NCI-H2227 (cell line): ENCODE results near the gene ZDHHC22.
"Not testable (repeated sequence)": the region's sequence is repeated elsewhere in the genome, so short reads cannot be mapped to it uniquely, and the experiment has no call there.

Source experiments
- DNase-seq: peaks from one replicate; lab custom pipeline; 2025; ENCODE audit not compliant: unreplicated experiment; lab: John Stamatoyannopoulos, UW

ZDHHC22 gene, protein sequence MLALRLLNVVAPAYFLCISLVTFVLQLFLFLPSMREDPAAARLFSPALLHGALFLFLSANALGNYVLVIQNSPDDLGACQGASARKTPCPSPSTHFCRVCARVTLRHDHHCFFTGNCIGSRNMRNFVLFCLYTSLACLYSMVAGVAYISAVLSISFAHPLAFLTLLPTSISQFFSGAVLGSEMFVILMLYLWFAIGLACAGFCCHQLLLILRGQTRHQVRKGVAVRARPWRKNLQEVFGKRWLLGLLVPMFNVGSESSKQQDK

DNA sequence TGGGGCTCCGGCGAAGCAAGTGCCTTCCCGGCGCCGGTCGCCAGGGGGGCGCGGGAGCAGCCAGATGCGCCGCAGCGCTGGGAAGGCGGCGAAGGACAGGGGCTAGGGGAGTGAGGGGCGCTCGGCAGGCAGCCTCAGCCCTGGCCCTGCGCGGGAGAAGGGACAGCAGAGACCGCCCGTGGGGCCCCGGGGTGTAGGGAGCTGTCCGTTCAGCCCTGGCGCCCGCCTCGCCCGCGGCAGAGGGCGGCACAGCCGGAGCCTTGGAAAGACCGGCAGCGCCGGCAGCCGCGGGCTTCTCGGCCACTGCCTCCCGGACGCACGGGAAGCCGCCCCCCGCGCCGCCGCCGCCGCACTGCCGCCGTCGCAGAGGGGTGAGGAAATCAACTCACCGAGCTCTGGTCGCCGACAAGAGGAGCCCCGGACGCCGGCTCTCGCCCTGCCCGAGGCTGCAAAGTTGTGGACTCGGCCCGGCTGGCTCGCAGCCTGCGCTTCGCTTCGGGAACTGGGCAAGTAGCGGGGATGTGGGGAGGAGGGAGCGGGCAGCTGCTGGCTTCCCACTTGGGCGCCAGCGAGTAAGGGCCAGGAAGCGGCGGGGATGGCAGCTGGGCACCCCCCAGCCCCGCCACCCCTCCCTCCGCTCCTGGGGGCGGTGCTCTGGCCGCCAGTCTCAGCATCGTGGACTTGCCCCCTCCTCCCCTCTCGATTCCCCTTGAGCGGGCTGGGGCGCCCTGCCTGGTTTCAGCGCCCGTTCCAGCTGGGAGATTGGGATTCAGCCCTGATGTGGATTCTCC lies at the start of gene ZDHHC22:
TSS of gene ZDHHC22 (minus strand) at position 578 of the 791 bp plus-strand sequence. CDS start 2,053 bp downstream, outside the sequence.
- peak; percentile 82 for DNase-seq

DNA sequence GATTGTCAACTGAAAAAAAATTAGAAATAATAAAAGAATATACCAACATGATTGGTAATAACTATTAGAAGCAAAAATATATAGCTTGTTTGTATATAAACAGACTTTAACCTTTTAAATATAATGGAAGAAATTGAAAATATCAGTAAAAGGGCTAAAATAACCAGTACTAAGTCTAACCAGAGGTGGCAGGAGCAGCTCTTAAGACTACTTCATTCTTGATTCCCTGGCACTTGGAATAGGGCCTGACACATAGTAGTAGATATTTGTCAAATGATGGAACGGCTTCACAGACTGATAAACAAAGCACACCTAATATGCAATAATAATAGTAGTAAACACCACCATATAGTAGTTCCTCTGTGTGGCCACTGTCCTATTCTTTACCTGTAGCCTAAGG lies 49.4 kb upstream of the ZDHHC22 start:
- DNase-seq, result no peak

DNA sequence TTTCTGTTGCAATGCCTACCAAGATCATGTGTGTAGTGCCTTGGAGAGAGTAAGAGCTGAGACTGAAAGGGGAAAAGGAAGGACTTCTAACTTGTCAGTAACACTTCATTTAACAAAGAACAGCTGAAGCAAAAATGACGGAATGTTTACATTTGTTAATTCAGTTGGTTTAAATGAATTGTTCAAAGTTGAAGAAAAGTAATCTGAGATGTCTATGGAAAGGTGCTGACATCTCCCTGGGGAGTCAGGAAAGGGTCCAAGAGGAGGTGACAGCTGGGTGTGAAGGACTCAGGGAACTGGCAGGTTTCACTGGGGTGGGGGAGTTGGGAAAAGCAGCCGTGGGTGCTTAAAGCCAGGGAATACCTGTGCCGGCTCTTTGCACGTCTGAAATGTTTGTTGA lies 47.9 kb upstream of the ZDHHC22 start:
- DNase-seq, result no peak

DNA sequence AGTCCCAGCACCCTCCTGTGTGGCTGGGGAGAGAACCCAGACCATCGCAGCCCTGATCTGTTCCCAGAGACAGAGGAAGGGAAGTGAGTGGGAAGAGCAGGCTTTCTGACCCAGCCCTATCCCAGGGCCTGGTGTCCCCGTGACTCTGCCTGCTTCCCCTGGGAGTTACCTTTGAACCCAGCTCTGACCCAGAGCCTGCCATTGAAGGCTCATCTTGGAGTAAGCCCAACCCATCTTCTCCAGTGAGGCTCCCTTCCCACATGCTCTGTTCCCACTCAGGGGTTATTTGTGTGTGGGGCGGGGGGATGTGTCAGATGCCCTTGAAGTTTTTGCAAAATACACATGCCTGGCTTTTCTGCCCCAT lies 46.0 kb upstream of the ZDHHC22 start:
- DNase-seq, result no peak

DNA sequence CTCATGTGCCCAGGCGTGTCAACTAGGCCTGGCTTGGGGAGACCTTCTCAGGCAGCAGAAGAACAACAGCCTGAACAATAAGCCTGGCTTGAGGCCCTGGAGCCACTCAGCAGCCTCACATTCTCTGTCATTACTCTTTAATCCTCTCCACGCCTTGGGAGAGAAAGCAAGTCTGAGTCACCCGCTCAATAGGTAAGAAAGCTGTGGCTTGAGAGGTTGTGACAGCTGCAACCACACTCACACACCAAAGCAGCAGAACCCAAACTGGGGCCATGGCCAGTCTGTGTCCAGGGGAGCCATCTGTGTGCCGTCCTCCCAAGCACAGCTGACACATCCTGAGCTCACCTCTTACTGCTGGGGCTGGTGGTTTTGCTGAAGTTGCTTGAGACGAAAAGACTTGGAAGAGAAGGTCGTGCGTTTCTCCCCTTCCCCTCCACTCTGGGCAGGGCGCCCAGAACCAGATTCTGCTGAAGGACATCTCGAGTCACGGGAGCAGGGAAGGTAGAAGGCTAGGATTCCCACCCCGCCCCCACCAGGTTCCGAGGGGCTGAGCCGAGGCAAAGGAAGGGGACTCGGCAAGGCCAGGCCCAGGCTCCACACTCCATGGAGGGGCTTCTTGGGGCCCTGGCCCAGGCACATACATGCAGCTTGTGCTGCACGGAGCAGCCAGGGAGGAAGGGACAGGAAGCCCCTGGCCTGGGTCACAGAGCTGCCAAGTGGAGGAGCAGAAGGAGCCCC lies 45.5 kb upstream of the ZDHHC22 start:
- DNase-seq, result peak; percentile 18

DNA sequence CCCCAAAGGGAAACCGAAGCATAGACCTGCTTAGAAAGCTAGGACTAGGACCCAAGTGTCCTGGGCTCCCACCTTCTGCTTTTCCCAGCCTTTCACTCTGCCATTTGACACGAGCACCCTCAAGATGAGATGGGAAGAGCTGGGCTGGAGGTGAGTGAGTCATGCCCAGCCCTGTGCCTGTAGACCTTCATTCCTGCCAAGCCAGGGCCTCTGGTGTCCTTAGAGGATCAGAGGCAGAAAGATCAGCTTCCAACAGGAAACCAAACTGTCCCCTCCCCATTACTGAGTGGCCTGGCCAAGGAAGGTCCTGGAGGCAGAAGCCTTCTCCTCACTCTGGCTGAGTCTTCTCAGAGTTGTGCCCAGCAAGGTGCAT lies 43.5 kb upstream of the ZDHHC22 start:
- no peak for DNase-seq

DNA sequence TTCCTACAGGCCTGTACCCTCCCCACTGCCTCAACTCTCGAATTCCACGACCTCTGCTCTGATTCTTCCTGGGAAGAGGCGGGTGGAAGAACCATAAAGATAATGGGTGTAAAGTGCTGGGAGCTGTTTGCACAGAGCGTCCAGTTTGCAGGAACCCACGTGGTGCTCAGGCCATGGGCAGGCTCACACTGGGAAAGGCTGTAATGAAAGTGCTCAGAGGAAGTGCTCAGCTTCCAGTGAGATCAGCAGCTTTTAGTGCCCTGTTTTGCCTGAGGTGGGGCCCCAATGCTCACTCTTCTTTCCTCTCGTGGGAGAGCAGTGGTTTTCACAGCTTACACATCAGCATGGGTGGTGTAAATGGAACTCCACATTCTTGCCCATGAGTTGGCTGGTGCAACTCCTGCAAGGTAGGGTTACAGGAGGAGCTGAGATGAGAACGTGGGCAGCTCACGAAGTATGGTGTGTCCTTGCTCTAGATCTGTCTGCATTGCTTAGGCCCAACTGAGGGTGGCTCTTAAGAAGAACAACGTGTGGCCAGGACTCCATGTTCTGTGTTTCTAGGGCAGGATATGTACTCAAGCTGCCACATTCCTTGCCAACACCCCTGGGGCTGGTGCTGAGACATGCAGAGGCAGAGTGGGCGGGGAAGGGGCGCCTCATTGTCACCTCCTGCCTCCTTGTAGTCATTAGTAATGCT lies 43.0 kb upstream of the ZDHHC22 start:
- DNase-seq, result peak; percentile 22

DNA sequence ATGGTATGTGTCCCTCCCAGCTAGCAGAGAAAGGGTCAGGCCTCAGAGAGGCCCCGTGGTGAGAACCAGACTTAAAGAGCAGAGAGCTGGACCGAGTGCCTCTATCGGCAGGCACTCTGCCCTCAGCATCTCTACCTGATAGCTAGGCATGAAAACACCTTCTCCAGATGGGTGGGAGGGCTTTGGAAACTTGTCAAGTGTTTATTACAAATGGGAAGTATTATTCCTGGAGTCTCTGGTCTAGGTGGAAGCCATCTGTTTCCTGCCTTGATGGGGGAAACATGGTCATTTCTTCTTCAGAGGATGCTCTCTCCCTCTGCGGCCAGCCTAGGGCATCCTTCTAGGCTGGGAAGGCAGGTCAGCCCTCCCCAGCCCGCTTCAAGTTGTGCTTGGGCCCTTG lies 42.3 kb upstream of the ZDHHC22 start:
- no peak for DNase-seq

DNA sequence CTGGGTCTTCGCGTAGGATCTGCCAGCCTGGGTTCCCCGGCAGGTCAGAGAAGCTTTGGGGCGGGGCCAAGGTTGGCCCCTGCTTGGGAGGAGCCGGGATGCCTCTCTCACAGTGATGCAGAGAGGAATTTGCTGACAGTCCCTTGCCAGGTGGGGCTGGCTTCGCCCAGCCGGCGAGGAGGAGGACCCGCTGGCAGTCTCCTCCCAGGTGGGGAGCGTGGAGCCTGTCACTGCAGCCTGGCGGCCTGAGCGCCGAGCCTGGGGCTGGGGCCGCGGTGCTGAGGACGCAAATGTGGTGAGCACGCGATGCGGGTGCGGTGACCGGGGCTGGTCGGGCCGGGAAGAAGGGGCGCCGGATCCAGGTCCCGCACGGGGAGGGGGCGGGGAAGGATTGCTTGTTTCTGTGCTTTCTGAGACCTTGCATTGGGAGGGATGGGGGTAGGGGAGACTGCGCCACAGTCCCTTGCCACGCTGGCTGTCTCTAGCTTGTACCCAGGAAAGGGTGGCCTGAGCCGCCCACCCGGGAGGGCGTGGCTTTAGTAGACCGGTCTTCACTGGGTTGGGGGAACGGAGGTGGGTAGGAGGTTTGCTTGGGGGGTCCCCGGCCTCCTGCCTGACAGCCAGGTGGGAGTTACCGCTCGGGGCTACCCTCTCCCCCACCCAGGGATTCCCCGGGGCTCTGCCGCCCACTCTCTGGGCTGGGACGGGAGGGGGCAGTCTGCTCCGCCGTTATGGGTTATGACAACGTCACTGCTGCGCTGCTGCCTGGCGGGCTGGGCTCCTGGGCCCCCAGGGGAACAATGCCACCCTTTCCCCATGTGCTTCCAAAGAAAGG lies 40.2 kb upstream of the ZDHHC22 start, which contains the start of gene TMEM63C:
TSS of gene TMEM63C (plus strand) at position 196 of the 835 bp plus-strand sequence. CDS start 37,016 bp downstream, outside the sequence.
- peak; percentile 94 for DNase-seq

DNA sequence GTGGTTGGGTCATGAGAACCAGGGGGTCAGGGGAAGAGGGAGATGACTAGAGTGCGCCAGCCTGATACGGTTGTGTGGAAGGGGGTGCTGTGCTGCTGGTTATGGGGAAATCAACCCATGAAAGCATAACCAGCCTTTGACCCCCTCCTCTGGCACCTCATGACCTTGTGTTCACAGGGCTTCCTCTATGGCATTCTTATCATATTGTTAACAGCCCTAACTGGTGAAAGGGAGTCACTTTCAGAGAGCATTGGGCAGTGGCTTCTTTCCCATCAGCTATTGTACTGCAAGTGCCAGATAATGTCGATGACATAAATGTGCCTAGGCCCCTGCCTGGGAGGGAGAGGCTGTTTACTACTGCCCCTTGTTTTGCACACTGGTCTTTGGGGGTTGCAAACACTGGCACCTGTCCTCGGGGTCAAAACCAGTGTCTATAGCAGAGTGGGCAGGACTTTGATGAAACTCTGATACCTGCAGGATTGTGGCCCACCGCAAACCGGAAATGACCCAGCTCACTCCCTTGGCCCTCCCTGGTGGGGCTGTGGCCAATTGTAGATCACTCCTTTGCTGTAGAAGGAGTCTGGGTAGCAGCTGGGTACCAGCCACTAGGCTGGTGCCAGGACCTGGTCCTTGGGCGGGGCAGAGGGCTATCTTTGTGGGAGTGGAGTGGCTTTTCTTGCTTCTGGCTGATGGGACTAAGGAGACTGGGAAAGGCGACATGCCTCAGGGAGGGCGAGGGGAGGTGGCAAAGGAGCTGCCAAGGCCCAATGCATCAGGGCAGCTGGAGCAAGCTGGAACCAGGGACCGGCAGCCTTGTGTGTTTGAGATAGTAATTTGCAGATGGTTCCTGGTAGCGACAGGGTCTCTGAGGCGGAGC lies 39.4 kb upstream of the ZDHHC22 start:
- DNase-seq, result no peak

DNA sequence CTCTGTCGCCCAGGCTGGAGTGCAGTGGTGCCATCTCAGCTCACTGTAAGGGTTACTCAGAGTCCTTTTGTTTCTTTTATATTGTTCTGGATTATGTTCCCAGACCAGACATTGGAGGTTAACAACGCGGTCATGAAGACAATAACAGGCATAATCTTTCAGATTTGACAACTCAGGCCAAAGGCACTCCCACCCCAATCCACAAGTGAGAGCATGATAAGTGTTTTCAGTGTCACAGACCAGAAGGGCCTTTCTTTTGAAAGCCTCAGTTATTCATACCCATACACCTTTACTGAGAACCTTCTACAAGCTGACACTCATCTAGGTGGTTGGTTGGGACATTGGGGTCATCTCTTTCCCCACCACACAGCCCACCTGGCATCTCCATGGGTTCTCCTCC lies 37.1 kb upstream of the ZDHHC22 start:
- no peak for DNase-seq

DNA sequence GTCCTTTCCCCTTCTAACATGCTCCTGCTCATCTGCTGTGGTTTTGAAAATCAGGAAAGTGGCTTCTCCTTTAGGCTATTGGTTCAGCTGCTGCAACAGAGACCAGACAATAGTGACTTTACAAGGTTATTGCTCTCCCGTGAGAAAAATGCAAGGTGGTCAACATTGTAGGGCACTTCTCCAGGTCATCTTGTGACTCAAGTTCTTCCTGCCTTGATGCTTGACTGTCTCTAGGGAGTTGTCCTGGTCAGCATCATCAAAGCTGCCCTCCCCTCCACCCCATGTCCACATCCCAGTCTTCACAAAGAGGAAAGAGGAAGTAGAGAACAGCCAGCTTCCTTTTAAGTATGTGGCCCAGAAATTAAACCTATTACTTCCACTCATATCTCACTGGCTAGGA lies 36.1 kb upstream of the ZDHHC22 start:
- DNase-seq, result peak; percentile 49

DNA sequence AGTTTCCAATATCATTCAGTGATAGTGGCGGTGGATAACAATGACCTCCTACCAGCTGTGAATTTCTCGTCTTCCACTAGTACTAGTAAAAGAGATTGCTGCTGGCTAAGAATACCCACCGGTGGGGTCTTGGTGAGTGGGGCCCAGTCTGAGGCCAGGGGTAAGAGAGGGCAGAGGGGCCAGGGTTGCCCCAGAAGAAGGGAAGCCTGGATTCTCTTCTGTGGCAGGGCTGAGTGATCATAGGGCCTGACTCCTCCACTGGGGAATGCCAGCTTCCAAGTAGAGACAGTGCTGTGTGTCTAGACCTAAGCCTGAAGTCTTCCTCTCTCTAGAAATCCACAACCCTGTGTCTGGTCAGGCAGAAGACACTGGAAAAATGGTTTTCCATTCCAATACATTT lies 34.3 kb upstream of the ZDHHC22 start:
- DNase-seq, result no peak

DNA sequence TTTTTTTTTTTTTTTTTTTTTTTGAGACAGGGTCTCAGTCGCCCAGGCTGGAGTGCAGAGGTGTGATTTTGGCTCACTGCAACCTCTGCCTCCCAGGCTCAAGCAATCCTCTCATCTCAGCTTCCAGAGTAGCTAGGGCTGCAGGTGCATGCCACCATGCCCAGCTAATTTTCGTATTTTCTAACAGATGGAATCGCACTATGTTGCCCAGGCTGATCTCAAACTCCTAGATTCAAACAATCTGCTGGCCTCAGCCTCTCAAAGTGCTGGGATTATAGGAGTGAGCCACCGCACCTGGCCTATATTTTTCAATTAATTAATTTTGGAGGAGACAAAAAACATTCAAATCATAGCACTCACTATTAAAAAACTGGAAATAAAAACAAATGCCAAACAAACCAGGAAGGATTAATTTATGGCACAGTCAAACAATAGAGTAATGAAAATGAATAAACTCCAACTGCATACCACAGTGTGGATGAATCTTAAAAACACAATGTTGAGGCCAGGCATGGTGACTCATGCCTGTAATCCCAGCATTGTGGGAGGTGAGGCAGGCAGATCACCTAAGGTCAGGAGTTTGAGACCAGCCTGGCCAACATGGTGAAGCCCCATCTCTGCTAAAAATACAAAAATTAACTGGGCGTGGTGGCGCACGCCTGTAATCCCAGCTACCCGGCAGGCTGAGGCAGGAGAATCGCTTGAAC lies 32.5 kb upstream of the ZDHHC22 start:
- not testable (repeated sequence) for DNase-seq

DNA sequence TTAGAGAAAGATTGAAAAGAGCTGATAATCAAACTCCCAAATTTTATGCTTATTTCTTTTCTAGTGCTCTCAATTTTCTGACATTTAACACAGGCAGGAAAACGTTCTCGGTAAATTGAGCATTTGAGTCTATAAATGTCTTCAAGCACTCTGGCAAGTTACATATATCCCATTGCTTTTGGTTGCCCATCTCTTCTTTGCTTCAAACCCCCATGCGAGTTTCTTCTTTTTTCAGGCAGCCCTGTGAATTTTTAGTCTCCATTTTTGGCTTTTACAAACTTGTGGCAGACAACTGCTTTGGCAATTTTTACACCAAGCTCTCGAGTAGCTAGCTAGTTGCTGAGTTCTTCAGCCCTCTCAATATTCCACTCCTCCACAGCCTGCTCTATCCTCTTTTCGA lies 31.3 kb upstream of the ZDHHC22 start:
- DNase-seq, result no peak

DNA sequence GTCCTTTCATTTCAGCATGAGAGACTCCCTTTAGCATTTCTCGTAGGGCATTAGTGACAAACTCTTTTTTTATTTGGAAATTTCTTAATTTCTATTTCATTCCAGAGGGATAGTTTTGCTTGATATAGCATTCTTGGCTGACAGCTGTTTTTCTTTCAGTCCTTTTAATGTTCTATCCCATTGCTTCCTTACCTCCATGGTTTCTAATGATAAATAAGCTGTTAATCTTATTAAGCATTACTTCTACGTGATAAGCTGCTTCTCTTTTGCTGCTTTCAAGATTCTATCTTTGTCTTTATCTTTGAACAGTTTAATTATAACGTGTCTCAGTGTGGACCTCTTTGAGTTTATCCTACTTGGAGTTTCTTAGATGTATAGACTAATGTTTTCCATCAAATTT lies 28.5 kb upstream of the ZDHHC22 start:
- DNase-seq, result no peak

DNA sequence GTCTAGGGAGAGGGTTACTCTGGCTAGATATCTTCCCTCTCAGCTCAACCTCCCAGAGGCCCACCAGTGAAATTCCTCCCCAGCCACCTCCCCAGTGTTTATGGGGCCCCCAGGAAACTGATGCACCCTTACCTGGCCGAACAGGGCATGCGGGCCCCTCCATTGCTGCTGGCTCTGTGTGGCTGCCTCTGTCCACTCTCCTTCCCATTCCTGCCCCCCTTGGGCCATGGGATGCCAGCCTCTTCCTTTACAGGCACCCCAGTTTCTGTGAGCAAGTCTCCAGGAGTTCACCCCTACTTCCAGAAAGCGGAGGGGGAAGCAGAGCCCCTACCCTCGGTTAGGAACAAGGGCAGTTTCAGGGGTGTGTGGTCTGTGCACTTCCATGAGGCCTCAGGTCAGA lies 19.4 kb upstream of the ZDHHC22 start:
- DNase-seq, result no peak

DNA sequence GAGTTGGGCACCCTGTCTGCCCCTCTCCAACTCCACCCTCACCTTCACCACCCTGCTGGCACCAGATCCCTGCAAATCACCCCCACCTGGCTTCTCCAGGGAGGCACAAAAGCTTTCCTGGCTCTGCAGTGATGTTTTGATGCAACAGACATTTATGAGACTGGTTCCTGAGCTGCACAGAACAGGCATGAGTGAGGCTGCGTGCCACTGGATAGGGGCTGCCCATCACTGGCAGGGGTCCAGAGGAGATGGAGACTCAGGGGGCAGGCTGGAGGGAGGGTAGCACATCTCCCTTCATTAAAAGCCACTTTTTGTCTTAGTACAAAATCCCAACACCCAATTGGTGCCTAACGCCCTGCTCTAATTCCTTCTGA lies 17.3 kb upstream of the ZDHHC22 start:
- peak; percentile 58 for DNase-seq
